Measurements from ENCODE around the gene SLC6A3.

SLC6A3 gene

GRCh38 chr5:1445313-1445688, at the start of gene SLC6A3:
SLC6A3 (minus strand) TSS chr5:1445440; CDS start chr5:1443197, 2,243 bp downstream.
- no peak for DNase-seq (ENCODE audit: low read depth)

- DNase-seq (ENCODE audit: low read depth), result no peak
Observed at GRCh38 chr5:1493941-1494340, 48.7 kb upstream of the SLC6A3 start.

- DNase-seq (ENCODE audit: low read depth), result no peak
Observed at GRCh38 chr5:1493413-1493812, 48.2 kb upstream of the SLC6A3 start.

- no peak for DNase-seq (ENCODE audit: low read depth)
Observed at GRCh38 chr5:1492757-1493156, 47.5 kb upstream of the SLC6A3 start.

GRCh38 chr5:1490376-1490775, 45.1 kb upstream of the SLC6A3 start:
- DNase-seq (ENCODE audit: low read depth), result no peak

GRCh38 chr5:1489754-1490153, 44.5 kb upstream of the SLC6A3 start:
- no peak for DNase-seq (ENCODE audit: low read depth)

GRCh38 chr5:1488882-1489680, 43.8 kb upstream of the SLC6A3 start:
- no peak for DNase-seq (ENCODE audit: low read depth)

- no peak for DNase-seq (ENCODE audit: low read depth)
Observed at GRCh38 chr5:1487079-1487764, 42.0 kb upstream of the SLC6A3 start.

- no peak for DNase-seq (ENCODE audit: low read depth)
Observed at GRCh38 chr5:1486271-1486670, 41.0 kb upstream of the SLC6A3 start.

- no peak for DNase-seq (ENCODE audit: low read depth)
Observed at GRCh38 chr5:1485579-1486118, 40.4 kb upstream of the SLC6A3 start.

- DNase-seq (ENCODE audit: low read depth), result no peak
Observed at GRCh38 chr5:1484730-1485578, 39.7 kb upstream of the SLC6A3 start.

- DNase-seq (ENCODE audit: low read depth), result no peak
Observed at GRCh38 chr5:1483856-1484729, 38.9 kb upstream of the SLC6A3 start.

- DNase-seq (ENCODE audit: low read depth), result no peak
Observed at GRCh38 chr5:1483064-1483463, 37.8 kb upstream of the SLC6A3 start.

- no peak for DNase-seq (ENCODE audit: low read depth)
Observed at GRCh38 chr5:1481959-1482331, 36.7 kb upstream of the SLC6A3 start.

GRCh38 chr5:1481266-1481958, 36.2 kb upstream of the SLC6A3 start:
- no peak for DNase-seq (ENCODE audit: low read depth)

- no peak for DNase-seq (ENCODE audit: low read depth)
Observed at GRCh38 chr5:1480806-1481205, 35.6 kb upstream of the SLC6A3 start.

- no peak for DNase-seq (ENCODE audit: low read depth)
Observed at GRCh38 chr5:1480217-1480616, 35.0 kb upstream of the SLC6A3 start.

- DNase-seq (ENCODE audit: low read depth), result peak; percentile 33
Observed at GRCh38 chr5:1479581-1480188, 34.4 kb upstream of the SLC6A3 start.

GRCh38 chr5:1479066-1479465, 33.8 kb upstream of the SLC6A3 start:
- no peak for DNase-seq (ENCODE audit: low read depth)

GRCh38 chr5:1478271-1479035, 33.2 kb upstream of the SLC6A3 start:
- no peak for DNase-seq (ENCODE audit: low read depth)

Data from activated T-cell treated with anti-CD3 and anti-CD28 coated beads for 1 hour (primary cell).